GM18505 (cell line): ENCODE results near the gene C6orf47.
"Not testable (repeated sequence)": the region's sequence is repeated elsewhere in the genome, so short reads cannot be mapped to it uniquely, and the experiment has no call there.

Experiments
- ATAC-seq: cut with Tn5 transposase; IDR thresholded peaks from one replicate; pipeline ENCODE4 v1.9.1; 2021; ENCODE audit not compliant: unreplicated experiment
- POLR2A ChIP-seq: IDR thresholded peaks from 4 replicates; pipeline ENCODE4 v1.6.1; 2011; ENCODE audit warnings: borderline replicate concordance; ENCODE audit not compliant: insufficient read depth, insufficient read length; ENCODE audit errors: extremely low read depth

C6orf47 gene

GRCh38 chr6:31660381-31661261 is at the start of gene C6orf47:
TSS of gene C6orf47 (minus strand) at chr6:31660778. CDS start at chr6:31659947, 831 bp downstream.
- peak; percentile 39 for ATAC-seq
- peak; percentile 94 for TF ChIP-seq POLR2A

GRCh38 chr6:31709157-31709556 is 48.6 kb upstream of the C6orf47 start:
- not testable (repeated sequence) for ATAC-seq

DNA sequence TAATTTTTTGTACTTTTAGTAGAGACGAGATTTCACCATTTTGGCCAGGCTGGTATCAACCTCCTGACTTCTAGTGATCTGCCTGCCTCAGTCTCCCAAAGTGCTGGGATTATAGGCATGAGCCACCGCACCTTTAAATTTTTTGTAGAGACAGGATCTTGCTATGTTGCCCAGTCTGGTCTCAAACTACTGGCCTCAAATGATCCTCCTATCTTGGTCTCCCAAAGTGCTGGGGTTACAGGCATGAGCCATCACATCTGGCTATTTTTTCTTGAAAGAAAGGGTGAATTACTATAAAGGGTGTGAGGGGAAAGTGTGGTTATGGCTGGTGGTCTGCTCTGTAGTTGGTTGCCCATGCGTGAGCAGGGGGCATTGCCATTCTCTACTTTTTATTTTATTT is 47.6 kb upstream of the C6orf47 start:
- TF ChIP-seq POLR2A, result no peak
- no peak for ATAC-seq

DNA sequence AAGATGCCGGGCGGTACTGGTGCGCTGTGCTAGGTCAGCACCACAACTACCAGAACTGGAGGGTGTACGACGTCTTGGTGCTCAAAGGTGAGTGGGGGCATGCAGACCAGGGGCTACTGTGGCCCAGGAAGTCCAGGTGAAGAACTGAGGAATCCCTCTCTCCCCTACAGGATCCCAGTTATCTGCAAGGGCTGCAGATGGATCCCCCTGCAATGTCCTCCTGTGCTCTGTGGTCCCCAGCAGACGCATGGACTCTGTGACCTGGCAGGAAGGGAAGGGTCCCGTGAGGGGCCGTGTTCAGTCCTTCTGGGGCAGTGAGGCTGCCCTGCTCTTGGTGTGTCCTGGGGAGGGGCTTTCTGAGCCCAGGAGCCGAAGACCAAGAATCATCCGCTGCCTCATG is 47.1 kb upstream of the C6orf47 start:
- ATAC-seq, result no peak
- TF ChIP-seq POLR2A, result no peak

GRCh38 chr6:31706599-31706998 is 46.0 kb upstream of the C6orf47 start, which contains the start of gene LY6G6F:
TSS of gene LY6G6F (plus strand) at chr6:31706866. CDS start at chr6:31706907, 41 bp downstream.
- no peak for TF ChIP-seq POLR2A
- no peak for ATAC-seq

DNA sequence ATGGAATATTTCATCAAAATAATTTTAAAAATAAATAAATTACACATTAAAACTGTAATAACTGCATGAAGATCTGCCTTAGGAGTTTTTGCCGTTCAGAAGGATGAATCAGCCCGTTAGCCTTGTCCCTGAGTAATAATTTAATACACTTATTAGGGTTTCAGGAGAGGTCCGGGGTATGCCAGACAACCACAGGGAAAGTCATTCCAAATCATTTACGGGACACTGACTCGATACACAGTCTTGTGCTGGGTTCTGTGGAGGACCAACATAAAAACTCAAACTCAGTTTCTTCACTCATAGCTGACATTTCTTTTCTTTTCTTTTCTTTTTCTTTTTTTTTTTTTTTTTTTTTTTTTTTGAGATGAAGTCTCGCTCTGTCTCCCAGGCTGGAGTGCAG is 45.4 kb upstream of the C6orf47 start:
- no peak for ATAC-seq
- no peak for TF ChIP-seq POLR2A

DNA sequence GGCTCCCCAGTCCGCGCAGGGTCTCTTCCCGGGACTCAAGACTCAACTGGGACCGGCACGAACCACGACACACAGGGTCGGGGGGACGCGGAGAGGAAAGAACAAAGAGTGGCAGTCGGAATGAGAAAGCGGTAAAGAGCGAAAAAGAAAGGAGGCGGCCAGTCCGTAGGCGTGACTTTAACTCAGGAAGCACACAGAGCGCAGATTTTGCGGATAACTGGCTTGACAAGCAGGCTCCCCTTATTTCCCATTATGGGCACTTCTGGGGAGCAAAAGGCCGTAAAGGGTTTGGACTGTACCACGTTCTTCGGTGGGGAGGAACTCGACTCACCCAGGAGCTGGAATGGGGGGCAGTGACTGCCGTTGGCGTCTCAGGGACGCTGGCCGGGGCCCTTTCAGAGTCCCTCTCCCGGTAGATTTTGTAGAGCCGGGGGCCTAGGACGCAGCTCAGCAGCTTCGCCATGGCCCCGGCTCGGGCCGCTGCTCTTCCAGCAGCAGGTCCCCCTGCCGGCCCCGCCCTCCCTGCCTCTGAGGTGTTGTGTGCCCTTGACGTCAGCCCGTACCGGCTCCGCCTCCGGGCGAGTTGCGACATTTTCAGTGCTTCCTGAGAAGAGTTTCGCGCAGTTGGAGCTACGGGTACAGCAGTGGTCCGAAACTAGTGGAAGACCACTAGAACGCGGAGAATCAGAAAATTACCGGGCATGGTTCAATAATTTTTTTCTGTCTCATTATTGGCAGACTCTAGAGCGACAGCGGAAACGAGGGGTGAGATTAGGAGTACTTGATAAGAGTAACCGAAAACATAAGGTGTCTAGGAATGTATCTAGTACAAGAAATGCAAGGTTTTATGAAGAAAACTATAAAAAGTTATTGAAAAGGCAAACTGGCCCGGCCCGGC is 42.5 kb upstream of the C6orf47 start, which contains the start of gene ABHD16A:
ABHD16A (minus strand) TSS at position 506 of the 898 bp plus-strand sequence; CDS start at position 463, 43 bp downstream.
- TF ChIP-seq POLR2A, result peak; percentile 95
- ATAC-seq, result peak; percentile 84

DNA sequence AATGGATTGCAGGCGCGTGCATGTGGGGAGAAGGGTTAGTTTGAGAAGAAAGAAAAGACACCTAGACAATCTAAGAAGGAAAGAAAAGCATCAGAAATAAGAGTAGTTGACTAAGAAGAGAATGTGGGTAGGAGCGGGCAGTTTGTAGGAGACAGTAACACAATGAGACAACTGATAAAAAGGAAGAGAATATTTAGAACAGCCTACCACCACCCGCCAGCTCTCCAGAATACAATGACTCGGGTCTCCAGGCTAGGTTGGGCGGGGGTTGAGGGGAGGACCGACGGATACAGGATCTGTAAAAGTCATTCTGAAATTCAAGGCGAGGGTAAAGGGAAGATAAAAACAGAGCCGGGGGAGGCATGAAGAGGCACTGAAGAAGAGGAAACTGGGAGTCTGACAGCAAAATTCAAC is 41.8 kb upstream of the C6orf47 start:
- no peak for TF ChIP-seq POLR2A
- ATAC-seq, result no peak

- no peak for TF ChIP-seq POLR2A
- no peak for ATAC-seq
Observed at GRCh38 chr6:31701666-31702404, 41.3 kb upstream of the C6orf47 start.

GRCh38 chr6:31700740-31701401 is 40.3 kb upstream of the C6orf47 start:
- no peak for ATAC-seq
- no peak for TF ChIP-seq POLR2A

- ATAC-seq, result no peak
- TF ChIP-seq POLR2A, result no peak
Observed at GRCh38 chr6:31697555-31697954, 37.0 kb upstream of the C6orf47 start.

DNA sequence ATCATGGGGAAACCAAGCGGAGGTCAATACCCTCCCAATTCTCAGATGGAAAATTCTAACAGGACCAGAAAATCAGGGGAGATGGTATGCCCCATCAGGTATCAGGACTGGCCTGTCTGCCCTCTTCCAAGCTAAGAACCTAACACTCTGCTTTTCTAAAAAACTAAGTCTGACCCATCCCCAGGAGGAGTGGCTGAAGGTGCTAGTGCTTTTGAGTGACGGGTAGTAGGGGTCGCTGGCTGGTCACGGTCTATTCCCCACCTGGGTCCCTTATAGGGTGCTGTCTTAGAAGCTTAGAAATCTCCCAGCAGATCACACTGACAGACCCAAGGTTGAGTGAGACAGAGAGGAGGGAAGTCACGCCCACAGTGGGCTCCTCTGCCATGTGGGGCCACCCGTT is 33.0 kb upstream of the C6orf47 start:
- no peak for ATAC-seq
- TF ChIP-seq POLR2A, result no peak
